OCI-LY7 (cell line): ENCODE results near the gene BCAS4. TPM values are rescaled to one million over a fixed set of nuclear protein-coding genes. Genes with fewer than 3 reads are reported as not detected.

Experiments
- BruUV-seq: library from RNA; stranded (reverse); fragments of 400-500 nt; replicated peaks from 2 replicates; lab custom pipeline; 2021; lab: Mats Ljungman, UMichigan
- CTCF ChIA-PET: fragments of 300-600 bp; sonication (Branson Sonifier 250); formaldehyde crosslinking; loops from one replicate; lab custom pipeline; 2022; ENCODE audit warnings: antibody characterized with exemption; ENCODE audit not compliant: unreplicated experiment; lab: Charles Lee
- POLR2A ChIA-PET: fragments of 300-600 bp; sonication (Branson Sonifier 250); formaldehyde crosslinking; loops from one replicate; lab custom pipeline; 2022; ENCODE audit warnings: antibody characterized with exemption; lab: Charles Lee
- DNase-seq: peaks from one replicate; pipeline ENCODE4 v3.0.0-alpha.2; 2015; ENCODE audit warnings: low spot score
- H2AFZ ChIP-seq: fragments of 200-600 bp; sonication (generic), shearing (Covaris generic); 2 replicates; pipeline ENCODE4 v1.6.1; 2014; ENCODE audit warnings: mild to moderate bottlenecking, antibody characterized with exemption, low read length, moderate library complexity
- H3K27ac ChIP-seq: fragments of 200-600 bp; sonication (generic); 2 replicates; pipeline ENCODE4 v1.5.1; 2014; ENCODE audit warnings: mixed run types, low read depth, mild to moderate bottlenecking, moderate library complexity, low read length, inconsistent platforms; ENCODE audit not compliant: poor library complexity, severe bottlenecking
- H3K36me3 ChIP-seq: fragments of 200-600 bp; sonication (generic); 2 replicates; pipeline ENCODE4 v1.6.1; 2014; ENCODE audit warnings: mild to moderate bottlenecking, antibody characterized with exemption, low read length, moderate library complexity, mixed read lengths; ENCODE audit not compliant: insufficient read depth
- H3K4me1 ChIP-seq: fragments of 200-600 bp; sonication (generic); 2 replicates; pipeline ENCODE4 v1.5.1; 2014; ENCODE audit warnings: mild to moderate bottlenecking, low read length; ENCODE audit not compliant: insufficient read depth, poor library complexity, severe bottlenecking
- H3K4me2 ChIP-seq: fragments of 200-600 bp; sonication (generic); 2 replicates; pipeline ENCODE4 v1.6.1; 2014; ENCODE audit warnings: mild to moderate bottlenecking, low read length
- H3K4me3 ChIP-seq: fragments of 200-600 bp; sonication (generic); 2 replicates; pipeline ENCODE4 v1.5.1; 2014; ENCODE audit warnings: mild to moderate bottlenecking, low read depth, low read length; ENCODE audit not compliant: poor library complexity, severe bottlenecking
- H3K79me2 ChIP-seq: fragments of 200-600 bp; sonication (generic); 2 replicates; pipeline ENCODE4 v1.6.1; 2016; ENCODE audit warnings: low read depth, mild to moderate bottlenecking, low read length, moderate library complexity, mixed read lengths; ENCODE audit not compliant: insufficient read depth
- H3K9me2 ChIP-seq: fragments of 200-600 bp; sonication (generic); 2 replicates; pipeline ENCODE4 v1.6.1; 2016; ENCODE audit warnings: mild to moderate bottlenecking, low read length, mixed read lengths; ENCODE audit not compliant: insufficient read depth
- H3K9me3 ChIP-seq: fragments of 200-600 bp; sonication (generic); 2 replicates; pipeline ENCODE4 v1.6.1; 2014; ENCODE audit warnings: mild to moderate bottlenecking, mixed run types, low read length, mixed read lengths
- H4K20me1 ChIP-seq: fragments of 200-600 bp; sonication (generic); 2 replicates; pipeline ENCODE4 v1.6.1; 2014; ENCODE audit warnings: mild to moderate bottlenecking, antibody characterized with exemption, low read length, moderate library complexity, mixed read lengths; ENCODE audit not compliant: insufficient read depth
- CTCF ChIP-seq: fragments of 200-600 bp; sonication (generic); conservative IDR thresholded peaks from 2 replicates; pipeline ENCODE4 v1.5.1; 2014; ENCODE audit warnings: mild to moderate bottlenecking, antibody characterized with exemption, low read length, moderate library complexity, mixed read lengths
- EZH2phosphoT487 ChIP-seq: fragments of 200-600 bp; sonication (generic); IDR thresholded peaks from 2 replicates; pipeline ENCODE4 v1.6.1; 2018; ENCODE audit warnings: low read depth, borderline replicate concordance, mild to moderate bottlenecking, mixed run types, antibody characterized with exemption, low read length, moderate library complexity, mixed read lengths
- intact Hi-C: fragments of 100-400 bp; cut with micrococcal nuclease; formaldehyde crosslinking; loops from one replicate; pipeline ENCODE4 v1.10.0; 2022; ENCODE audit not compliant: unreplicated experiment
- total RNA-seq, 2 experiments: library from RNA; depleted of rRNA in 1 of 2; stranded (reverse); fragments of >200 nt in 1 of 2; shearing (Covaris generic) in 1 of 2; gene quantifications; 2 replicates each; pipeline ENCODE4 v1.2.3, GENCODE V29; 2014 to 2022

Gene BCAS4
- total RNA-seq, 2 experiments from 2014 or later: 173 to 181 TPM

GRCh38 chr20:50819349-50819748, 24.5 kb downstream of the BCAS4 start:
- H3K4me1 ChIP-seq: peaks cover 94% of the 10 kb centered on the region
- H2AFZ ChIP-seq: no peak overlapping the region
- TF ChIP-seq CTCF: no peak
- no peak for TF ChIP-seq EZH2phosphoT487
- H3K79me2 ChIP-seq: peaks cover 73% of the 10 kb centered on the region
- ChIA-PET POLR2A (interaction anchor here (0.7 to 15.6 kb wide), 5 partner anchors 9 to 29 kb away, joined by 3 to 230 read pairs (median 4); partner anchors contain the start of gene BCAS4), CTCF (no interaction called here)
- H3K4me3 ChIP-seq: no peak overlapping the region
- no peaks in the 10 kb centered on the region for H4K20me1 ChIP-seq
- peak overlapping the region; percentile 66 for H3K4me2 ChIP-seq
- peak; percentile 82 for DNase-seq
- no peaks in the 10 kb centered on the region for H3K9me2 ChIP-seq
- peak overlapping the region; percentile 97 for H3K27ac ChIP-seq
- no peaks in the 10 kb centered on the region for H3K9me3 ChIP-seq
- intact Hi-C loops: loop anchor here (2.0 kb wide), 2 partner anchors 15 to 39 kb away; no protein-coding TSS in a partner anchor
- peaks cover 64% of the 10 kb centered on the region for H3K36me3 ChIP-seq
- TSS peak; percentile 20 for BruUV-seq

GRCh38 chr20:50820515-50821256, 25.8 kb downstream of the BCAS4 start:
- ChIA-PET CTCF (no interaction called here), POLR2A (interaction anchor here (0.6 to 15.6 kb wide), 6 partner anchors 8 to 829 kb away, joined by 3 to 230 read pairs (median 4); partner anchors contain the start of gene BCAS4)
- H2AFZ ChIP-seq: no peak overlapping the region; the same call in 1 of the 2 replicates
- DNase-seq: peak; percentile 37
- no peaks in the 10 kb centered on the region for H3K9me2 ChIP-seq
- H3K4me3 ChIP-seq: peak overlapping the region; percentile 25
- peaks cover 76% of the 10 kb centered on the region for H3K36me3 ChIP-seq
- TF ChIP-seq EZH2phosphoT487: no peak
- no peak for TF ChIP-seq CTCF
- H3K9me3 ChIP-seq: no peaks in the 10 kb centered on the region
- H3K4me1 ChIP-seq: peaks cover 87% of the 10 kb centered on the region
- peaks cover 77% of the 10 kb centered on the region for H3K79me2 ChIP-seq
- H4K20me1 ChIP-seq: no peaks in the 10 kb centered on the region
- intact Hi-C loops: no loop called here
- H3K4me2 ChIP-seq: peak overlapping the region; percentile 66
- BruUV-seq: no TSS peak
- peak overlapping the region; percentile 97 for H3K27ac ChIP-seq
